NCI-H128 (cell line): ENCODE measurements around the gene MAP3K20.
"Not testable (repeated sequence)": the region's sequence is repeated elsewhere in the genome, so short reads cannot be mapped to it uniquely, and the experiment has no call there.

Experiments
- DNase-seq: peaks from one replicate; lab custom pipeline; 2025; ENCODE audit not compliant: unreplicated experiment; lab: John Stamatoyannopoulos, UW

The MAP3K20 gene

DNA sequence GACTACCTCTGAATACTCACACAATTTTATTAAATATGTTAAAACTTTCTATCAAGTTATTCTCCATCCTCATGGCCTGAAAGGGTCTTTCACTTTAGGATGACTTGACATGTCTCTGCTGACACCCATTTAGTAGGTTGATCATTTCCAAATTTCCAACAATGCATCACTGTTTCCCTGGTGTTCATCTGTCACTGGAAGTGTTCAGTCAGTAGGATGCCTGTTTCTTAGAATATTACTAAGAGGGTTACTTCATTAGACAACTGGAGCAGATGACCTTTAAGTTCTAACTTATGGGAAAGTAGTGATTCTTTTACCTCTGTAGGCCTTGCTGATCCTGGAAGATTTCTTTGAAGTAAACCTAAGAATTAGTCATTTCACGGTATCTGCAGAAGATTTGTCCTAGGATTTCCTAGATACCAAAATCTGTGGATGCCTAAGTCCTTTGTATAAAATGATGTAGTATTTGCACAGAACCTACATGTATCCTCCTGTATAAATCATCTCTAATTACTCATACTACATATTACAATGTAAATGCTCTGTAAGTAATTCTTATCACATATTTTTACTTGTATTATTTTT lies 77.7 kb downstream of the MAP3K20 start:
- no peak for DNase-seq

DNA sequence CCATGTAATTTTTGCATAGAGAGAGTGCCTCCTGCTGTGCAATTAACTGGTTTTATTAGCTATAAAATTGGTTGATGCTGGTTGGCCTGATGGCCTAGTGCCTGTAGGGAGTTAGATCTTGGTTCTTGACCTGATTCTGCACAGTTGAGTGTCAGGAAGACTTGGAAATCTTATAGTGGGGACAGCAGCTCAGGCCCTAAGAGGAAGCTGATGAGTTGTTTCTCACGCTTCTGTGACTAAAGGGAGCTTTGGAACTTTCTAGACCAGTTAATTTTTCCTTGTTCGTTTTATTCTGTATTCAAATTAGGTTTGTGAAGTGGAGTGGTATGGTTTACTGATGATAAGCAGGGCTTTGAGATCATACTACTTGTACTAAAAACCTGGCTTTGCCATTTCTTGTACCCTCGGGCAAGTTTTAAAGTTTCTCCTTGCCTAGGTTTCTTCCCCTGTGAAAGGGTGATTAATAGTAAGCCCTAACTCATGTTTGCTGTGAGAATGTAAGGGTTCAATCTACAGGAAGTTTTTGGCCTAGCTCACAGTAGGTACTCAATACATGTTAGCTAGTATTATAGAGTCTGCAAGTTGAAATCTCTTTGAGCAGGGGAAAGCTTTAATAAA lies 82.1 kb downstream of the MAP3K20 start:
- no peak for DNase-seq

DNA sequence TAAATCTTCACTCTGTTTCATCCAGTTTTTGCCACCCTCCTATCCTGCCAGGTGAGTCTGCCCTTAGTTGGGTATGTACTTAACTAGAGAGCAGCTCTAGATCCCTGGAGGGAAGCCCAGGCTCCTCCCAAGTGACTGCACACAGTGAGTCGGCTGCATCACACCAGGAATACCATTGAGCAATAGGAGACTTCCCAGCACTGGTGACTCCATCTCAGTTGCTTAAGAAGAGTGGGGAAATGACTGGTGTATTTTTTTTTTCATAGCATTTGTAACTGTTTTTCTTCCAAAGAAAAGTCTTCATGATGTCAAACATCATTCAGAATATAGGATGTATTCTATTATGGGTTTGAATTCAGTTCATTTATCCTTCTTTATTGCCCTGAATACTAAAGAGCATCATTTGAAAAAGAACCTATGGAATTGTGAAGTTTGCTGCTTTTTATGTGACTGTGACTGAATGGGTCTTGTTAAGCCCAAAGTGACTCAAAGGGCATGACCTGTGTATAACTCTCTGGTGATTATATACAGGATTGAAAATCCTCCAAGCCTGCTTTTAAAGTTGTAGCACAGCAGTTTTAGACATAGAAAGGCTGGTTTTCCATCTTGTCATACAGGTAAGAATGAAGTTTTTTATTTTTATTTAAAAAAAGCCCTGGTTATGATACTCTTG lies 84.3 kb downstream of the MAP3K20 start:
- no peak for DNase-seq

DNA sequence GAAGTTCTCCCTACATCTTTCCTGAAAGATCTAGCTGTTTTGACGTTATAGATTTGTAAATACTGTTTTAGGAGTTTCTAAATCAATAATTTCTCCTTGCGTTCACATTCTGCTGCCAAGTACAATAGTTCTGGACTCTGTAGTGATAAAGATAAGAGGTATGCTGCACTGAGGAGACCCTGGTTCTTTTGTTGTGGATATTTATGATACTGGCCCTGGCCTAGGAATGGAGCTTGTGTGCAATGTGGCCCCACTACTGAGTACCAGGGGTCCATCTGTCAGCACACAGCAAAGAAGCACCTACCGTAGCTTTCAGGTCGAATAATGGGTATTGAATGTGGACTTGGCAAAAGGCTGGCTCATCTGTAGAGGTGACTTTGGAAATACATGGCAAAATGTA lies 85.0 kb downstream of the MAP3K20 start:
- no peak for DNase-seq

DNA sequence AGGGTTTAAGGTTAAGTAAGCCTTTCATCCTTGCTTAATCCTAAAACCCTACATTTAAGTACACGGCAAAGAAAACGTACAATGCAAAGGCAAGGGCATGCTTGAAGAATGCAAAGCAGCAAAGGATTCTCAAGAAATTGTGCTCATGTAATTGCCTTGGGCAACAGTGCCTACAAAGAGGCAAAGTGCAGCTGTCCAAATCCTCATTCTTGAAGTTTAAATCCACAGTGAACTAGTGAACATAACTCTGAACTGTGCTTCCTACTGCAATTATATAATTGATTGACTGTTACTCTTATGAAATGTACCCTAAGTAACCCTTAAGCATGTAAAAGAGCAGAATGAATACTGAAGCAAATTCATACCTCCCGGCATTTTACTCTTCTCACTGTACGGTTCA lies 85.4 kb downstream of the MAP3K20 start:
- no peak for DNase-seq

DNA sequence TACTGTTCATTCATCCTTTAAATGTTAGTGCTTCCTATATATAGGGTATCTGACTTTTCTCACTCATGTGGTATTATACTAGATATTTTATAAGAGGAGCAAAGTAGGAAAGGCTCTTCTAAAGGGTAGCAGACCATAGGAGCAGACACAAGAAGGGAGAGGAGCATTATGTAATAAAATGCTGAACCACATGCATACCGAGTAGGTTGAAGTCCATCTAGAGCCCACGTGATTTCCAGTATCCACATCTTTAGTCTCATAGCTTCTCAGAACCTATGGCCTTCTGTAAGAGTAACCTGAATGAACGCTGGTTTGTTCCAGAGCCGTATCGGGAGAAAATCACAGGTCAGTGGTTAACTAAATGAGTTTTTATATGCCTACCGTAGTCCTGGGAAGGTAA lies 85.9 kb downstream of the MAP3K20 start:
- DNase-seq, result no peak

DNA sequence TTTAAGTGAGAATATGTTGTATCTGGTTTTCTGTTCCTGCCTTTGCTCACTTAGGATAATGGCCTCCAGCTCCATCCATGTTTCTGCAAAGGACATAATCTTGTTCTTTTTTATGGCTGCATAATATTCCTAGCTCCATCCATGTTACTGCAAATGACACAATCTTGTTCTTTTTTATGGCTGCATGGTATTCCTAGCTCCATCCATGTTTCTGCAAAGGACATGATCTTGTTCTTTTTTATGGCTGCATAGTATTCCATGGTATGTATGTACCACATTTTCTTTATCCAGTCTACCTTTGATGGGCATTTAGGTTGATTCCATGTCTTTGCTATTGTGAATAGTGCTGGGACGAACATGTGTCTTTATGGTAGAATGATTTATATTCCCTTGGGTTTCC lies 87.7 kb downstream of the MAP3K20 start:
- not testable (repeated sequence) for DNase-seq

DNA sequence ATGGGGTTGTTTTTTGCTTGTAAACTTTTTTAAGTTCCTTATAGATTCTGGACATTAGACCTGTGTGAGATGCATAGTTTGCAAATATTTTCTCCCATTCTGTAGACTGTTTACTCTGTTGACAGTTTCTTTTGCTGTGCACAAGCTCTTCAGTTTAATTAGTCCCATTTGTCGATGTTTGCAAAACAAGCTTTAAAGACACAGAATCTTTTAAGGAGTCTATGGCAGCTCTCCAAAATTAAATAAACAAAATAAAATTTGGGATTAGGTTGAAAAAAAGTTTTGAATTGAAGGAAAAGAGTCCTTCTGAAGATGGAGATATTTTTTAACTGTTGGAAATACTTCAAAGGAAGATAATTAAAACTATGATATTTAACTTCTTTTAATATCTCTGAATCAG lies 88.8 kb downstream of the MAP3K20 start:
- DNase-seq, result no peak

DNA sequence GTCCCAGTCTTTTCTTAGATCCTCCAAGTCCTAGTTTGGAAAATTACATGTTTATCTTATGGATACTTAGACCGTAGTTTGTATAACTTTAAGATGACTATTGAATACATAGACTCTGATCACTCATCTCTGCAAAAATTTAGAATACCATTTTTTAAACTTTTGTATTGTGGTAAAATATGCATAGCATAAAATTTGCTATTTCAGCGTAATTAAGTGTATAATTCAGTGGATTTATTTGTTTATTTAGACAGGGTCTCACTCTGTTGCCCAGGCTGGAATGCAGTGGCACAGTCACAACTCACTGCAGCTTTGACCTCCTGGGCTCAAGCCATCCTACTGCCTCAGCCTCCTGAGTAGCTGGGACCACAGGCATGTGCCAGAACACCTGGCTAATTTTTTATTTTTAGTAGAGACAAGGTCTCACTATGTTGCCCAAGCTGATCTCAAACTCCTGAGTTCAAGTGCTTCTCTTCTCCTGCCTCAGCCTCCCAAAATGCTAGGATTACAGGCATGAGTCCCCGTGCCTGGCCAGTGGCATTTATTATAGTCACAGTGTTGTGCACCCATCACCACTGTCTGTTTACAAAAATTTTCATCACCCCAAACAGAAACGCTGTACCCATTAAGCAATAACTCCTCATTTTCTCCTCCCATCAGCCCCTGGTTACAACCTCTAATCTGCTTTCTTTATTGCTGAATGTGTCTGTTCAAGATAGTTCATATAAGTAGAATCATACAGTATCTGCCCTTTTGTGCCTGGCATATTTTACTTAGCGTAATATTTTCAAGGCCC lies 90.0 kb downstream of the MAP3K20 start:
- DNase-seq, result no peak

DNA sequence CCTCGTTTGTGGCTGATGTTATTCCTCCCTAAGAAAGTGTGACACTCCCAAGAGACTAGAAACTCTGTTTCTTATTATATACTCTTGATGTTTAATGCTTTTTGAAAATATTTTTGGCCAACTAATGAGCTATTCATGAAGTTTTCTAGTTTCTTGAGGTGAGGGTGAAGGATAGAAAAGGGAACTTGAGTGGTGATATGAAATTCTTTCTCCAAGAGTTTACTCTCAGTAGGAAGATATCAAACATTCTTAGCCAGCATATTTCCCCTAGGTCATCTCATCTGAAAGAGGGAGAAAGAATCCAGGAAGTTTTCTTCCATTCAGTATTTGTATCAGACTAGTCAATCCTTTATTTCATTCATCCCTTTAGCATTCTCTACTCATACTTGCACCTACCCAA lies 95.7 kb downstream of the MAP3K20 start:
- DNase-seq, result no peak

DNA sequence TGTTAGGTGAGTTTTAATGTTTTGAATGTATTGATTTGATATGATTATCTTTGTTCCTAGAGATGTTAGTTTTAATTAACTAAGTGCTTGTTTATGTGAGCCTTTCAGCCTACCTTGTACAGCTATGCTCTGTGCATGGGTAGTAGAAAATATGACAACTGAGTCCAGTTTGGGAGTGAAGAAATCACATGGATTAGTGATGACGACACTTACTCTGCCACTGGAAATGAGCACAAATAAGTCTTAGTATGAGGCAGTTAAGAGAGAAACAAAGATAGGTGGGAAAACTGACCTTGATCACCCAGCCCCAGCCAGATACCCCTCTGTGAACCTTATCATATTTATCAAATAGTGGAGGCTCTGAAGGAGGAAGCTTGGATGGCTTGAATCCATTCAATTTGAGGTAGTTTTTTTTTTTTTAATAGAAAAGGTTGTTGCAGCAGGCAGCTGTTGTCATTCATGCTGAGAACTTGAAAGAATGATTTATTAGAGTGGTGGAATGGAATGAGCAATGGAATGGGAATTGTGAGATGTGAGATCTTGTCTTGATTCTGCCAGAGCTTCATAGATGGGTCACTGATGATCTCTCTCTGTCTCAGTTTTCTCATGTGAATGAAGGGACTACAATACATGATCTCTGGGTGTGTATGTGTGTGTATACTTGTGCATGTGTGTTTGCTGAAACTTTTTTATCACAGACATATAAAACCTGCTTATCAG lies 96.4 kb downstream of the MAP3K20 start:
- DNase-seq, result no peak

DNA sequence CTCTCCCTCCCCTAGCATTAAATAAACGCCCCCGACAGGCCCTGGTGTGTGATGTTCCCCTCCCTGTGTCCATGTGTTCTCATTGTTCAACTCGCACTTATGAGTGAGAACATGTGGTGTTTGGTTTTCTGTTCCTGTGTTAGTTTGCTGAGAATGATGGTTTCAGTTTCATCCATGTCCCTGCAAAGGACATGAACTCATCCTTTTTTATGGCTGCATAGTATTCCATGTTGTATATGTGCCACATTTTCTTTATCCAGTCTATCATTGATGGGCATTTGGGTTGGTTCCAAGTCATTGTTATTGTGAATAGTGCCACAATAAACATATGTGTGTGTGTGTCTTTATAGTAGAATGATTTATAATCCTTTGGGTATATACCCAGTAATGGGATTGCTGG lies 98.7 kb downstream of the MAP3K20 start:
- not testable (repeated sequence) for DNase-seq

DNA sequence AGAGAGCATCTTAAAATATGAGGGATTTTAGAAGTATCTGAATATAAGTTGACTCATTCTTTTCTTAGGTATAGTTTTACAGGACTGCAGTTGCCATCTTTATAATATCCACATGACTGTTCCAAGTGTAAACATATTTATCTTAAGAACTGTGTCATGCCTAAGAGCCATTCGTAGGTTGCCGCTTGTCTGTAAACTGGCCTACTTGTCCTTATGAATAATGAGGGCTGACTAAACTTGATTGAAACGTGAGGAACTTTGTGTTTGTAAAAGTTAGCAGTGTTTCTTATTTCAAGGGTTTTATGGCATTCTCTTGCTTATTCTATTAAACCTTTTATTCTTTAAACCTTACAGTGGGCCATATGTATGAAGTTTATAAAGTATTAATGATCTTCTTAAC lies 99.6 kb downstream of the MAP3K20 start:
- no peak for DNase-seq

DNA sequence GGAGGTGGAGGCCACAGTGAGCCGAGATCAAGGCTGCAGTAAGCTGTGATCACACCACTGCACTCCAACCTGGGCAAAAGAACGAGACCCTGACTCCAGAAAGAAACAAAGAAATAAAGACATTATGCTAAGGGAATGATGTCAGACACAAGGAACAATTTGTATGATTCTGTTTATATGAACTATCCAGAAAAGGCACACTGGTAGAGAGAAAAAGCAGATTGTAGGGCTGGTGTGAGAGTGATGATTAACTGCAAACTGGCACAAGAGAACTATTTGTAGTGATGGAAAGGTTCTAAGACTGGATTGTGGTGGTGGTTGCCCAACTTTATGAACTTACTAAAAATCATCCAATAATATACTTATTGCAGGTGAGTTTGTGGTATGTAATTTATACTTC lies 106.3 kb downstream of the MAP3K20 start:
- no peak for DNase-seq

DNA sequence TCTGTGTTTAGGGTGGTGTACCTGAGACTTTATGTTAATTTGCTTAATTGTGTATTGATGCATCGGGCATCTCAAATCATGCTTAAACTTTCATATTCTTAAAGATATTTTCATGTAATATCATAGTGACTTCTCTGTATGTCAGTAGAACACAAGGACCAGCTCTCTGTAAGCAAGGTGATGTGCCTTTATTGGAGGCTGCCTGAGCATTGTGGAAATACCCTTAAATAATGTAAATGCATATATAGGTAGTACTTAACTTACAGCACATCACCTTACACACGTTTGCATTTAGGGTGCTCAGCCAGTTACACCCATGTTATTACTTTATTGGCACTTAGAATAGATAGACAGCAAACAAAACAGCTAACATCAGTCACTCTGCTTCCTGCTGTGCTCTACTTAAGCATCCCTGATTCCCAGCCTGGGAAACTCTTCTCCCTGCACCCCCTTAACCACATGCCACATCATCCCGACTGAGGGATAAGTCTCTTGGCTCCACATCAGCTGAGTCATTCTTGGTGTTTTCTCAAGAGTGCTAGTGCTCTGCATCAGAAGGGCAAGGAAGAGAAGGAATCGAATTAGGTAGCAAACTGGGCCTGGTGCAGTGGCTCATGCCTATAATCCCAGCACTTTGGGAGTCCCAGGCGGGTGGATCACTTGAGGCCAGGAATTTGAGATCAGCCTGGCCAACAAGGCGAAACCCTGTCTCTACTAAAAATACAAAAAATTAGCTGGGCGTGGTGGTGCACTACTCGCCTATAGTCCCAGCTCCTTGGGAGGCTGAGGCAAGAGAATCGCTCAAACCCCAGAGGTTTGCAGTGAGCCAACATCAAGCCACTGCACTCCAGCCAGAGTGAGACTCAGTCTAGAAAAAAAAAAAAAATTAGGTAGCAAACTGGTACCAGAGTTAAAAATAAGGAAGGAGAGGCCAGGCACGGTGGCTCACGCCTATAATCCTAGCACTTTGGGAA lies 108.7 kb downstream of the MAP3K20 start:
- no peak for DNase-seq

DNA sequence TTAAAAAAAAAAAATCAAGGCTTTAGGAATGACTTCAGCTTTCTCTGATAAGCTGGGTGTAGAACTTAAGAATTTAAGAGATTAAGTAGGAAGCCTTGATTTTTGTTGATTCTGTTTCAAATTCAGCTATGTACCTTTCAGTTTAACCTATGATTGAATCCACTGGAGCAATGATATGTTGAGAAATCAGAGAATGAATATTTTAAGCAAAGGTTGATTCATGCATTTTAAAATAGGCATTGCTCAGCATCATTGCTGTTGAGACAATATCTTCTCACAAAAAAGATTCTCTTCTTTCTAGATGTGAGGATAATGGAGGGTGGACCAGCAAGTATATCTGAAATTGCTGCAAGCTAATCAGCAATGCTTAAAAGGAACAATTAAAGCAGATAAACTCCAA lies 109.8 kb downstream of the MAP3K20 start:
- no peak for DNase-seq

DNA sequence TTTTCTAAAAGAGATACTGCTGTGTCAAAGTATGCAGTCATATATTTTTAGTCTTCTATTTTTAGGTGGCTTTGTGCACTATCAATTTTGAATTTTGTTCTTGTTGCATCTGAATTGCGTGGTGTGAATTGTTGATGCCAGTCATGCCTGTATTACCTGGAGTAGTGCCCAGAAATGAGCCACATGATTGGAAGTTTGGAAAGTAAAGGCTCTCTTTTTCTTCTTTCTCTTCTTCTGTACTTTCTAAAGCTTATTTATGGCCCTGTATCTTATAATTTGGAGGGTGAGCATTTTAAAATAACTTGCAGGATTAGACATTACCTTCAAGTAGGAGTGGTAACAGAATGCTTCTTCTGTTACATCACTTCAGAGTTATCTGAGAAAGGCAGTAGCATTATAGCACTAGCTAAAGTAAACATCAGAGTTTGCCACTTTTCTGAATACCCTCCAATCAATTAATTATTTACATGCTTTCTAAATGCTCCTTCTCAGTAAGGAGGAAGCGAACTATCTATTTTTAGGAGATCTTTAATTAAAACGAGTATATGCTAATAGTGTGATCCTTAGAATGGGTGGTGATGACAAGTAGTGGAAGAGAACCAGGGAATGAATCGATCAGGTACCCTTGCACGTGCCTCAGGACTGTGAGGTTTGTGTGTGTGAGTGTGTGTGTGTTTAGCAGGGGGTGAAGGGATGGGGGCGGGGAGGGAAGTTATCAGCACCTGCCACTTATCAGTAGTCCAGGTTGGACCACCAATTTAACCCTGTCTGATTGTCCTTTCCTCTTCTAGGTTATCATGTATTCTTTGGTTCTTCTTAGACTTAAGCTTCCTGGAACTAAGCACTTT lies 112.5 kb downstream of the MAP3K20 start:
- DNase-seq, result no peak

DNA sequence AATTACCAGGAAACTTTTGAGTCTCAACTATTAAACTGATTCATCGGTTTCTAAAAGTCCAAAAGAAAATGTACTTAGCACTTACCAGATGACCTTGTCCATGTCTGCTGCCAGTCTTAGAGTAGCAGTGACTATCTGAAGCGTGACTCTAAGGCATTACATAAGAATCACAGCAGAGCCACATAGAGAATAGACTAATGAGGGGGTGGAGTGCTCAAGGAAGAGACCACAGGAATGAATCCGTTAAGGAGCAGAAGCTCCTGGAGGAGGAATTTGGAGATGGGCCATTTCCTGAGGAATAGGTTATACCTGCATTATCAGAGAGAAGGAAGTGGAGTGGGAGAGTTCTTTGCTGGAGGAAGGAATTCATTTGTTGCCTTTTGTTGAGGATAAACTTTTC lies 116.0 kb downstream of the MAP3K20 start:
- no peak for DNase-seq

DNA sequence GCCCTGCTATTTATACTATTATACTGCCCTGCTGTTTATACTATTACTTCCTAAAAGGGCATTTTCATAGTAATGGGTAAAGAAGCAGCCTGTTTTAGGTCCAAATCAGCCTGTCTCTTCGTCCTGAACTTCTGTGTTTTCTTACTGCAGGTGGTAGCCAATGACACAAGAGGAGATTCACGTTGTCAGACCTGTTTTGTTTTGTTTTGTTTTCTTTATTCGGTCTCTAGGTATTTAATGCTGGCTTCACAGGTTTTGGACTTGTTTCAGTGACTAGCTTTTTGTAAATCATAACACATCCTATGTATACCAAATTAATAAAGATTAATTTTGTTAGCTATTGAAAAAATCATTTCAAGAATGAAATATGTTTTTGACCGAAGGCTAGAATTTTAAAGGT lies 116.4 kb downstream of the MAP3K20 start:
- DNase-seq, result no peak
